ENCODE data around the gene RXRB. TPM values are rescaled to one million over a fixed set of nuclear protein-coding genes. Genes with fewer than 3 reads are reported as not detected.

The RXRB gene
- polyA plus RNA-seq, 1 donor (not counting 4 experiments of a cell fraction or from before 2014, with no cell fraction given) = 23.2 TPM

GRCh38 chr6:33165581-33166258 is 34.7 kb downstream of the RXRB start:
- Histone ChIP-seq H3K9me3 (ENCODE audit: control insufficient read depth, low read depth, low read length) (no peaks in the 10 kb centered on the region), H3K27ac (ENCODE audit: control insufficient read depth, insufficient read depth, low read length) (no peak overlapping the region), H3K9ac (ENCODE audit: control insufficient read depth, extremely low read depth, insufficient read depth, low read length) (no peak overlapping the region), H2AFZ (ENCODE audit: control insufficient read depth, low read length) (no peak overlapping the region), H3K27me3 (ENCODE audit: control insufficient read depth, extremely low read depth, insufficient read depth, low read length) (peaks cover 7% of the 10 kb centered on the region), H3K4me2 (ENCODE audit: control insufficient read depth, extremely low read depth, insufficient read depth, low read depth, low read length) (no peak overlapping the region), H3K36me3 (ENCODE audit: control insufficient read depth in 2 of 2, extremely low read depth in 1 of 2, insufficient read depth in 2 of 2, low read length in 2 of 2) (no peaks in the 10 kb centered on the region), H3K4me1 (ENCODE audit: control insufficient read depth, extremely low read depth, insufficient read depth, low read length) (peaks cover 11% of the 10 kb centered on the region), H4K20me1 (ENCODE audit: control insufficient read depth, extremely low read depth, insufficient read depth, low read length) (no peaks in the 10 kb centered on the region), H3K79me2 (ENCODE audit: control insufficient read depth, insufficient read depth, low read length) (no peaks in the 10 kb centered on the region), H3K4me3 (ENCODE audit: control insufficient read depth in 2 of 3, extremely low read depth in 1 of 3, insufficient read depth in 2 of 3, low read depth in 1 of 3, low read length in 3 of 3) (no peak overlapping the region), H3K9me1 (ENCODE audit: control insufficient read depth, extremely low read depth, insufficient read depth, low read length) (no peaks in the 10 kb centered on the region)
- FAIRE-seq = no peak
- TF ChIP-seq, protein P1, sequence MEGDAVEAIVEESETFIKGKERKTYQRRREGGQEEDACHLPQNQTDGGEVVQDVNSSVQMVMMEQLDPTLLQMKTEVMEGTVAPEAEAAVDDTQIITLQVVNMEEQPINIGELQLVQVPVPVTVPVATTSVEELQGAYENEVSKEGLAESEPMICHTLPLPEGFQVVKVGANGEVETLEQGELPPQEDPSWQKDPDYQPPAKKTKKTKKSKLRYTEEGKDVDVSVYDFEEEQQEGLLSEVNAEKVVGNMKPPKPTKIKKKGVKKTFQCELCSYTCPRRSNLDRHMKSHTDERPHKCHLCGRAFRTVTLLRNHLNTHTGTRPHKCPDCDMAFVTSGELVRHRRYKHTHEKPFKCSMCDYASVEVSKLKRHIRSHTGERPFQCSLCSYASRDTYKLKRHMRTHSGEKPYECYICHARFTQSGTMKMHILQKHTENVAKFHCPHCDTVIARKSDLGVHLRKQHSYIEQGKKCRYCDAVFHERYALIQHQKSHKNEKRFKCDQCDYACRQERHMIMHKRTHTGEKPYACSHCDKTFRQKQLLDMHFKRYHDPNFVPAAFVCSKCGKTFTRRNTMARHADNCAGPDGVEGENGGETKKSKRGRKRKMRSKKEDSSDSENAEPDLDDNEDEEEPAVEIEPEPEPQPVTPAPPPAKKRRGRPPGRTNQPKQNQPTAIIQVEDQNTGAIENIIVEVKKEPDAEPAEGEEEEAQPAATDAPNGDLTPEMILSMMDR (optimal IDR thresholded peaks at IDR 0.05 in 1 of 3, IDR thresholded peaks at IDR 0.05 in 1 of 3, conservative IDR thresholded peaks at IDR 0.05 in 1 of 3; ENCODE audit: extremely low read depth in 1 of 3, insufficient read depth in 2 of 3, low read length in 3 of 3) = no peak
- no peak for TF ChIP-seq EZH2 (IDR thresholded peaks at IDR 0.05; ENCODE audit: low read length)
- no peak for DNase-seq (ENCODE audit: low read depth, low spot score)
- dilution Hi-C loops (cut with MboI; ENCODE audit: extremely low pct_ligation_motif_present, low sequenced_read_pairs) = no loop called here

- TF ChIP-seq, protein P1 (optimal IDR thresholded peaks at IDR 0.05 in 1 of 3, IDR thresholded peaks at IDR 0.05 in 1 of 3, conservative IDR thresholded peaks at IDR 0.05 in 1 of 3; ENCODE audit: extremely low read depth in 1 of 3, insufficient read depth in 2 of 3, low read length in 3 of 3) = no peak
- TF ChIP-seq EZH2 (IDR thresholded peaks at IDR 0.05; ENCODE audit: low read length) = no peak
- Histone ChIP-seq H3K27ac (ENCODE audit: control insufficient read depth, insufficient read depth, low read length) (no peak overlapping the region), H3K4me2 (ENCODE audit: control insufficient read depth, extremely low read depth, insufficient read depth, low read depth, low read length) (no peak overlapping the region), H3K79me2 (ENCODE audit: control insufficient read depth, insufficient read depth, low read length) (no peaks in the 10 kb centered on the region), H3K36me3 (ENCODE audit: control insufficient read depth in 2 of 2, extremely low read depth in 1 of 2, insufficient read depth in 2 of 2, low read length in 2 of 2) (no peaks in the 10 kb centered on the region), H3K9ac (ENCODE audit: control insufficient read depth, extremely low read depth, insufficient read depth, low read length) (no peak overlapping the region), H3K27me3 (ENCODE audit: control insufficient read depth, extremely low read depth, insufficient read depth, low read length) (peaks cover 7% of the 10 kb centered on the region), H3K9me3 (ENCODE audit: control insufficient read depth, low read depth, low read length) (no peaks in the 10 kb centered on the region), H3K4me3 (ENCODE audit: control insufficient read depth in 2 of 3, extremely low read depth in 1 of 3, insufficient read depth in 2 of 3, low read depth in 1 of 3, low read length in 3 of 3) (no peak overlapping the region), H3K9me1 (ENCODE audit: control insufficient read depth, extremely low read depth, insufficient read depth, low read length) (no peaks in the 10 kb centered on the region), H3K4me1 (ENCODE audit: control insufficient read depth, extremely low read depth, insufficient read depth, low read length) (peaks cover 11% of the 10 kb centered on the region), H2AFZ (ENCODE audit: control insufficient read depth, low read length) (no peak overlapping the region), H4K20me1 (ENCODE audit: control insufficient read depth, extremely low read depth, insufficient read depth, low read length) (no peaks in the 10 kb centered on the region)
- dilution Hi-C loops (cut with MboI; ENCODE audit: extremely low pct_ligation_motif_present, low sequenced_read_pairs) = no loop called here
- DNase-seq (ENCODE audit: low read depth, low spot score) (no peak), FAIRE-seq (no peak)
Measured at GRCh38 chr6:33164665-33165373, 35.6 kb downstream of the RXRB start.

Measured in keratinocyte (primary cell).